ENCODE results near the gene GPC1. TPM values are rescaled to one million over a fixed set of nuclear protein-coding genes. Genes with fewer than 3 reads are reported as not detected.

The GPC1 gene
- total RNA-seq, 1 donor from 2014 or later = 38.7 TPM

- DNase-seq (ENCODE audit: low spot score in 2 of 2) (no peak), FAIRE-seq (no peak)
These were observed 7.2 kb upstream of the GPC1 start for GRCh38 chr2:240428245-240428644.

GRCh38 chr2:240429341-240429871 is 6.1 kb upstream of the GPC1 start:
- DNase-seq (ENCODE audit: low spot score in 2 of 2) (no peak), FAIRE-seq (no peak)

GRCh38 chr2:240429872-240430491 is 5.5 kb upstream of the GPC1 start:
- DNase-seq (ENCODE audit: low spot score in 2 of 2) = no peak
- FAIRE-seq = no peak

- FAIRE-seq (no peak), DNase-seq (ENCODE audit: low spot score in 2 of 2) (no peak)
These were observed 4.9 kb upstream of the GPC1 start for GRCh38 chr2:240430595-240430994.

- no peak for FAIRE-seq
- DNase-seq (ENCODE audit: low spot score in 2 of 2) = no peak
These were observed 4.2 kb upstream of the GPC1 start for GRCh38 chr2:240431271-240431660.

- FAIRE-seq (no peak), DNase-seq (ENCODE audit: low spot score in 2 of 2) (no peak)
These were observed 3.6 kb upstream of the GPC1 start for GRCh38 chr2:240431661-240432424.

GRCh38 chr2:240432430-240432819 is 3.0 kb upstream of the GPC1 start:
- no peak for FAIRE-seq
- no peak for DNase-seq (ENCODE audit: low spot score in 2 of 2)

- FAIRE-seq = no peak
- no peak for DNase-seq (ENCODE audit: low spot score in 2 of 2)
These were observed 2.4 kb upstream of the GPC1 start for GRCh38 chr2:240432820-240433801.

GRCh38 chr2:240433973-240434727 is 1.3 kb upstream of the GPC1 start:
- no peak for DNase-seq (ENCODE audit: low spot score in 2 of 2)
- no peak for FAIRE-seq

GRCh38 chr2:240434728-240435456 is 571 bp upstream of the GPC1 start:
- FAIRE-seq (no peak), DNase-seq (ENCODE audit: low spot score in 2 of 2) (peak; percentile 99)

GRCh38 chr2:240435948-240436682 is 652 bp downstream of the GPC1 start:
- DNase-seq (ENCODE audit: low spot score in 2 of 2) = peak in 1 of 2 donors; percentile 56

GRCh38 chr2:240436683-240437550 is 1.5 kb downstream of the GPC1 start:
- DNase-seq (ENCODE audit: low spot score in 2 of 2) = no peak

More at GRCh38 chr2:240435948-240436682, 652 bp downstream of the GPC1 start:
- FAIRE-seq = no peak

GRCh38 chr2:240437551-240437860 is 2.0 kb downstream of the GPC1 start:
- peak in 1 of 2 donors; percentile 43 for DNase-seq (ENCODE audit: low spot score in 2 of 2)
- no peak for FAIRE-seq

More at GRCh38 chr2:240436683-240437550, 1.5 kb downstream of the GPC1 start:
- FAIRE-seq = no peak

GRCh38 chr2:240437861-240438809 is 2.7 kb downstream of the GPC1 start:
- DNase-seq (ENCODE audit: low spot score in 2 of 2) (peak; percentile 87 to 89), FAIRE-seq (no peak)

- FAIRE-seq (no peak), DNase-seq (ENCODE audit: low spot score in 2 of 2) (no peak)
These were observed 3.6 kb downstream of the GPC1 start for GRCh38 chr2:240438810-240439697.
